GM12865 (cell line): ENCODE measurements around the gene TYMP.

Source experiments
- DNase-seq: peaks from one replicate; pipeline ENCODE4 v3.0.0; 2010; ENCODE audit warnings: low read depth
- H3K4me3 ChIP-seq: 2 replicates; pipeline ENCODE4 v1.5.1; 2011; ENCODE audit warnings: mild to moderate bottlenecking, low read depth, low read length, control low read depth
- TF ChIP-seq, protein P1 (sequence below): IDR thresholded peaks from 2 replicates; pipeline ENCODE4 v1.5.1; 2011; ENCODE audit warnings: low read length, control low read depth, low read depth, inconsistent platforms; ENCODE audit not compliant: insufficient read depth; ENCODE audit errors: missing control alignments

Gene TYMP

DNA sequence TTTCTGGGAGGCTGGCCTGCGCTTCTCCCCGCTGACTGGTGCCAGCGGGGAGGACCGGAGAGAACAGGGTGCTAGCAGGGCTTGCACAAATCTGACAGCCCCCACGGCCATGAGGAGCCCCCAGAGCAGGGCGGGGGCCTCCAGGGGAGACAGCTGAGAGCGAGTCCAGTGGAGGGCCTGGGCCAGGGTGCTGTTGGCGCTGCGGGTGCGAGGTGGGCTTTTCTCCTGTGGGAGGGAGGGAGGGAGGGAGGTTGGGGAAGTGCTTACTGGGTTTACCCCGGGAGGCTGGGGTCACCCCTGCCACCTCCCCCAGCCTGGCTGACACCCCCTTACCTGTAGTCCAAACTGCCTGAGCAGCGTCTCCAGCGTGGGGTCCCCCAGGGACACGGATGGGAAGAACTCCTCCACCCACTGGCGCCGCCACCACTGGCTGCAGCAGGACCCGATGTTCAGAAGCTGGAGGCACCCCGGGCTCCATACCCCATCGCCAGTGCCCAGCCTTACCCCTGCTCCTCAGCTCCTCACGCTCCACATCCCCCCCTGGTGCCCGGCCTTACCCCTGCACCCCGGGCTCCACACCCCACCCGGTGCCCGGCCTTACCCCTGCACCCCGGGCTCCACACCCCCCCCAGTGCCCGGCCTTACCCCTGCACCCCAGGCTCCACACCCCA lies 26.2 kb downstream of the TYMP start:
- H3K4me3 ChIP-seq: no peak overlapping the region
- DNase-seq: peak; percentile 12
- TF ChIP-seq, protein P1, sequence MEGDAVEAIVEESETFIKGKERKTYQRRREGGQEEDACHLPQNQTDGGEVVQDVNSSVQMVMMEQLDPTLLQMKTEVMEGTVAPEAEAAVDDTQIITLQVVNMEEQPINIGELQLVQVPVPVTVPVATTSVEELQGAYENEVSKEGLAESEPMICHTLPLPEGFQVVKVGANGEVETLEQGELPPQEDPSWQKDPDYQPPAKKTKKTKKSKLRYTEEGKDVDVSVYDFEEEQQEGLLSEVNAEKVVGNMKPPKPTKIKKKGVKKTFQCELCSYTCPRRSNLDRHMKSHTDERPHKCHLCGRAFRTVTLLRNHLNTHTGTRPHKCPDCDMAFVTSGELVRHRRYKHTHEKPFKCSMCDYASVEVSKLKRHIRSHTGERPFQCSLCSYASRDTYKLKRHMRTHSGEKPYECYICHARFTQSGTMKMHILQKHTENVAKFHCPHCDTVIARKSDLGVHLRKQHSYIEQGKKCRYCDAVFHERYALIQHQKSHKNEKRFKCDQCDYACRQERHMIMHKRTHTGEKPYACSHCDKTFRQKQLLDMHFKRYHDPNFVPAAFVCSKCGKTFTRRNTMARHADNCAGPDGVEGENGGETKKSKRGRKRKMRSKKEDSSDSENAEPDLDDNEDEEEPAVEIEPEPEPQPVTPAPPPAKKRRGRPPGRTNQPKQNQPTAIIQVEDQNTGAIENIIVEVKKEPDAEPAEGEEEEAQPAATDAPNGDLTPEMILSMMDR: peak; percentile 11

DNA sequence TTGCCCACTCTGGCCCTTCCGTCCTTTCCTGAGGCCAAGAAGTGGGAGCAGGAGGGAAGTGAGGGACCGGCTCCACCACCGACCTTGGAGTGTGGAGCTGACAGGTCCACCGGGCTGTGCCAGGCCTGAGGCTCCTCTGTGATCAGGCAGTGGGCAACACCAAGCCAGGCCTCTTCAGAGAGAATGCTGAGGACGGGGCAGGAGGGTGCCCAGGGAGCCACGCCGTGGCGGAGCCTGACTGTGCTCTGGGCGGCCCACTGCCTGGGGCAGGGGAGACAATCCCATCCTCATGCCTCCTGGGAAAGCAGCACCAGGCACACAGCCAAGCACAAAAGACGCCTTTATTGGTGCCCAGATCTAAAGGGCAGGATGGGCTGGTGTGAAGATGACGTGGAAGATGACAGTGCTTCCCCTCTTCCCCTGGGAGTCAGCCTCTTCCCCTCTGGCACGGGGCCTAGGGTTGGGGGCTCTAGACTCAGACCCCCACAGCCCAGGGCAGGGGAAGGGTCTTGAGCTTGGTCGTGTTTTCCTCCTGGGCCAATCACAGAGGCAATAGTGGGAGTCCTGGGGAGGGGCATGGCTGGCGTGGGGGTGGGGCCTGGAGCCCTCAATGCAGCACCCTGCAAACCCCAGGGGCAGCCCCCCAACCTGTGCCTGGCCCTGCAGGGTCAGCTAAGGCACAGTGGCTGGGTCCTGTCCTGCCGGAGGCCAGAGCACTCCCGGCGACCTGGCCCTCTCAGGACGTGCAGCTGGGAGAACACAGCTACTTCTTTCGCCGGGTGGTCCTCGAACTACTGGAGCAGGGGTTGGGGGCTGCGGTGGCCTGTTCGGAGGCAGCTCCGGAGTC lies 27.0 kb downstream of the TYMP start:
- DNase-seq: no peak
- no peak overlapping the region for H3K4me3 ChIP-seq
- TF ChIP-seq, protein P1: no peak

DNA sequence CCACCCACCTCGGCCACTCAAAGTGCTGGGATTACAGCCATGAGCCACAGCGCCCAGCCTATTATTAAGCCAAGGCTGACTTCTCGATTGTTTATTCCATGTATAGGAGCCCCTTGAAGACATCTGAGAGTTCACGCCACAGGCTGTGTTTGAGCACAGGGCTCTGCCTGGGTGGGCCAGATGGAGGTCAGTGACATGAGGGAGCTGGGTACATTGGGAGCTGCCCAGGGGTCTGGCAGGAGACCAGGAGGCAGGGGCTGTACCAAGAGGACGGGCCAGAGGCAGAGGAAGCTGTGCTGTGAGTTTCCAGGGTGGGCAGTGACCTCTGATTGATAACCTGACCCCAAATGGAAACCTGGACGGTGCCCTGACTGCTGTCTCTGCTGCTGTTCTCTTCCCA lies 27.7 kb downstream of the TYMP start:
- DNase-seq: no peak
- no peak overlapping the region for H3K4me3 ChIP-seq
- TF ChIP-seq, protein P1: no peak

GRCh38 chr22:50500452-50500851 lies 29.4 kb downstream of the TYMP start:
- no peak for DNase-seq
- TF ChIP-seq, protein P1: no peak
- no peak overlapping the region for H3K4me3 ChIP-seq

DNA sequence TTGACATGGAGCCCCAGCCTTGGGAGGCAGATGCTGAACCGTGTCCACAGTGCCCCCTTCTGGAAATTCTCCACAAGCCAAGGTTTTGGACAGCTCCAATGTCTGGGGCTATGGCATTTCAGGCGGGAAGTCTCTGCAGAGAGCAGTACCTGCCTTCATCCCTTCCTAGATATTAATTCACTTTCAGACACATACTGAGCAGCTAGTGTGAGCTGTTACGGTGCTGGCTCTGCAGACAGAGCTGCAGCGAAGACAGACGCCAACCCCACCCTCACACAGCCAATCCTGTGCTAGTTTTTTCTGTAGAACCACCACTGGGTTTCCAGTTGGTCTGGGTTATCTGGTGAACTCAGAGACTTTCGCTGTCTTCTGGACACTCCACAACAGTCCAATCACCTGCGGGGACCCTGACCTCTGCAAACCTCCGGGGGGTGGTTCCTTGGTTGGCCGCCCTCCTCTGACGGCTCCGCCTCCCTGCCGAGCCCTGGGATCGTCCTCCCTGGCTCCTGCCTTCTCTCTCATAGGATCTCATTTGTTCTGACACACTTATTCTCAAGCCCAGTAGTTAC lies 31.4 kb downstream of the TYMP start:
- no peak overlapping the region for H3K4me3 ChIP-seq
- TF ChIP-seq, protein P1: peak; percentile 70
- peak; percentile 74 for DNase-seq

GRCh38 chr22:50497093-50497492 lies 32.7 kb downstream of the TYMP start:
- no peak overlapping the region for H3K4me3 ChIP-seq
- TF ChIP-seq, protein P1: no peak
- no peak for DNase-seq
